Measurements from ENCODE around the gene OR4Q3.
"Not testable (repeated sequence)": the region's sequence is repeated elsewhere in the genome, so short reads cannot be mapped to it uniquely, and the experiment has no call there.

Gene OR4Q3

DNA sequence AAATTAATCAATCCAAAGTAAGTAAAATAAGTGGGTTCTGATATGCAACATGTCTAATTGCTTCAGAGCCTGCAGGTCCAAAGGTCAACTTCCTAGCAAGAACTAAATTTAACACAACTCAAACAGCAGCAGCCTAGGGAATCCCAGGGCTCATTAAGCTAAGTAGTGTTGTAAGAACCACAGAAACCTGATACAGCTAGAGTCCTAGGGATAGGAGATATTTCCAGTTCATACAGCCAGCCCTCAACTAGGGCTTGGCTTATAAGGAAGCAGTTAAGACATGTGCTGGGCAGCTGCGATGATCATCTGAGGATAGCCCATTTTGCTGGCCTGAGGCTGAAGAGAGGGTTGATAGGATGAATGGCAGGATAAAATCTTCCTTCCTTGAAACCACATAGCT is at the start of gene OR4Q3:
Gene OR4Q3, plus strand, starts transcription at position 316 of the 400 bp plus-strand sequence.
- DNase-seq (ENCODE audit: low spot score): no peak

DNA sequence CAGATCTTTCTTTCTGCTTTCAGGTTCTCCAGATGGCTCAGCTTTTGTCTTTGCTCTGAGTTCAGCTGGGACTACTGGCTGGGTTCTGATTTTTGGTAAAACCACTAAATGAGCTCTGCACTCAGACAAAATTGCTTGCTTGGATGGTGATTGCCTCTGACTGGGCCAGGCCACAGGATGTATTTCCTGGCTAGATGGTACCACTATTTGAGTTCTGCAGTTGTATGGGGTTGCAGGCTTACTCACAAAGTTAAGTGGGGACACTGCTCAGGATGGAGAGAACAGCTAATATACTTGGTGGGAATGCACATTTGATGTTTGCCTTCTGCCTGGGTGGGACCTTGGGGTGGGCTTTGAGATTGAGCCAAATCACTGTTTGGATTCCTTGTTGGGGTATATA is 14.0 kb upstream of the OR4Q3 start:
- no peak for DNase-seq (ENCODE audit: low spot score)

- DNase-seq (ENCODE audit: low spot score): no peak
These were observed 13.6 kb upstream of the OR4Q3 start for GRCh38 chr14:19729763-19730162.

DNA sequence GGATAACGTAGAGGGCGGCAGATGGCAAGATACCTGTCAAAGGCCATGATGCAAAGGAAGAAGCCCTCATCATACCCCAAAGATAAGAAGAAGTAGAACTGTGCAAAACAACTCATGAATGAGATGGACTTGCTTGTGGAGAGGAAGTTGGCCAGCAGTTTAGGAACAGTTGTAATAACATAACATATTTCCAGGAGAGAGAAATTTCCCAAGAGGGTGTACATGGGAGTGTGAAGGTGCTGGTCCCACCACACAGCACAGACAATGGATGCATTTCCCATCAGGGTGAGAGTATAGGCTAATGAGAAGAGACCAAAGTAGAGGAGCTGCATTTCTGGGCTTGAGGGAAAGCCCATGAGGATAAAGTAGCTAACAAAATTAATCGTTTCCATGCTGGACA is 9.5 kb upstream of the OR4Q3 start:
- not testable (repeated sequence) for DNase-seq (ENCODE audit: low spot score)

GRCh38 chr14:19752316-19752715 is 8.9 kb downstream of the OR4Q3 start:
- not testable (repeated sequence) for DNase-seq (ENCODE audit: low spot score)

DNA sequence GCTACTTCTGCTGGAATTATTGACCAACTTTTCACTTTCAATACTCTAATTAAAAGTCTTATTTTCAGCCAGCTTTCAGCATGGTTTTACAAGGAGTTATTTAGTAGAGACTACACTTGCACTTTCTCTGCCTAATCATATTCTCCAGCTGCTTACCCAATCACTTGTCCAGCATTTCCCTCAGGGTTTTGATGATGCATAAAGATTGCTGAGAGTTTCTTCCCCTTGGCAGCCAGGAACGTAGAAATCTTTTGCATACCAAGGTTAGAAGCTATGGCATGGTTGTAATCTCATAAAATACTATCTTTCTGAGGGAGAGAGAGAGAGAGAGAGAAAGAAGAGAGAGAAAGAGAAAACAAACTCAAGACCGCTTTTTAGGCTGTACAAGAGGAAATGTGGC is 10.8 kb downstream of the OR4Q3 start:
- no peak for DNase-seq (ENCODE audit: low spot score)

GRCh38 chr14:19771491-19771890 is 28.1 kb downstream of the OR4Q3 start:
- DNase-seq (ENCODE audit: low spot score): not testable (repeated sequence)

- DNase-seq (ENCODE audit: low spot score): no peak
These were observed 28.6 kb downstream of the OR4Q3 start for GRCh38 chr14:19771895-19772430.

GRCh38 chr14:19772454-19772853 is 29.1 kb downstream of the OR4Q3 start:
- not testable (repeated sequence) for DNase-seq (ENCODE audit: low spot score)

- DNase-seq (ENCODE audit: low spot score): not testable (repeated sequence)
These were observed 29.8 kb downstream of the OR4Q3 start, which contains the start of gene OR4M1 for GRCh38 chr14:19773204-19773603. TSS of gene OR4M1 (plus strand) at chr14:19773504. CDS start at chr14:19780323, 6,819 bp downstream.

DNA sequence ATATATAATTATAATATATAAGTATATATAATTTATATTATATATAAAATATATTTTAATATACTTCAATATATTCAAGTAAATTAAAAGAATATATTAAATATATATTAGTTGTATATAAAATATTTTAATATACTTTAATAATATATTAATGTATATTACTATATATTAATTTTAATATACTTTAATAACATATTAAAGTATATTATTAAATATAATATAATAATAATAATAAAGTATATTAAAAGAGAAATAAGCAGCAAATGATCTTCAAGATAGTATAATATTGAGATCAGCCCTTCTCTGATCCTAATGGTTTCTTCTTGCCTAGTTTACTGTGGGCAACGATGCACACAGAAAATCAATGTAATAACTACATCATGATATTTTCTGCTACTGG is 32.2 kb downstream of the OR4Q3 start:
- no peak for DNase-seq (ENCODE audit: low spot score)

GRCh38 chr14:19785848-19786247 is 42.5 kb downstream of the OR4Q3 start:
- DNase-seq (ENCODE audit: low spot score): not testable (repeated sequence)

GRCh38 chr14:19787318-19787717 is 43.9 kb downstream of the OR4Q3 start:
- DNase-seq (ENCODE audit: low spot score): not testable (repeated sequence)

DNA sequence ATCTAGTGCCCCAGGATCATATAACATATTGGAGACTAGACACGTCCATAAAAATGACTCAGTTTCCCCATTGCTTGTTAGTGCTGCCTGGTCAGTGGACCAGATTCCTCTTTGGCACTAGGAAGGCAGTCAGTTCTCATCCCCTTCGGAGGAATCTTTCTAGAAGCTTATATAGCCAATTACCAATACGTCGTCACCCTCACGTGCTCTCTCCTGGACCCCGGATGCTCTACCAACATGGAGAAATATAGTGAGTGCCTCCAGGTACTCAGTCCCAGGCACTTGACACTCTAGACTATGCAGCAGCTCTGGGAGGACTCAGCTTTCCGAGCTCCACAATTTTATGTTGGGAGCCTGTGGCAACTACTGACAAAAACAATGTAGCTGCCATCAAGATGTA is 44.8 kb downstream of the OR4Q3 start:
- not testable (repeated sequence) for DNase-seq (ENCODE audit: low spot score)

GRCh38 chr14:19796520-19797108 is 53.2 kb downstream of the OR4Q3 start:
- DNase-seq (ENCODE audit: low spot score): not testable (repeated sequence)

All from kidney capillary endothelial cell (primary cell).